Pancreas (tissue), 10 donors: ENCODE measurements around the gene CDH24. TPM values are rescaled to one million over a fixed set of nuclear protein-coding genes. Genes with fewer than 3 reads are reported as not detected.
A peak's percentile ranks its signal among the peaks of the same experiment; 100 is the strongest.

ENCODE experiments used
- ATAC-seq, 4 donors: fragments of 200-7000 bp; cut with Tn5 transposase; one replicate each; pipeline versions ENCODE4 v1.8.0 to v1.9.1; 2020; ENCODE audit warnings: mild to moderate bottlenecking in 4 of 4, moderate library complexity in 4 of 4
- DNase-seq, 6 donors: peaks; one replicate each; pipeline ENCODE4 v3.0.0-alpha.2; 2020
- FAIRE-seq: peaks from 2 replicates; lab custom pipeline; 2012; peaks lifted over from hg19 to GRCh38; lab: Jason Lieb, UNC
- H3K27ac ChIP-seq, 4 donors: fragments of 200-600 bp; sonication (generic); 1 replicate in 3 of 4; 2 replicates in 1 of 4; pipeline versions ENCODE4 v1.5.0 to v1.8.0; 2020
- H3K27me3 ChIP-seq, 4 donors: fragments of 200-600 bp; one replicate each; pipeline ENCODE4 v1.8.0; 2021
- H3K36me3 ChIP-seq, 3 donors: fragments of 200-600 bp; sonication (generic) in 1 of 3; one replicate each; pipeline versions ENCODE4 v1.5.0 to v1.8.0; 2020 to 2021
- H3K4me1 ChIP-seq, 3 donors: fragments of 200-600 bp; one replicate each; pipeline ENCODE4 v1.8.0; 2021
- H3K4me3 ChIP-seq, 4 donors: fragments of 200-600 bp; sonication (generic) in 2 of 4; one replicate each; pipeline versions ENCODE4 v1.5.0 to v1.8.0; 2020 to 2021
- H3K9me3 ChIP-seq, 4 donors: fragments of 200-600 bp; one replicate each; pipeline ENCODE4 v1.8.0; 2021
- WGBS, 2 donors: extraction: QIAGEN DNeasy Blood & Tissue Kit; methylation state at CpG; one replicate each; pipeline ENCODE4 v1.1.7; 2013; 5-methylcytosine and 5-hydroxymethylcytosine counted together
- intact Hi-C, 3 donors: fragments of 100-400 bp; cut with DNase I; formaldehyde crosslinking; loops; one replicate each; pipeline versions ENCODE4 v1.11.1 to v1.14.2; 2022
- polyA plus RNA-seq, 2 donors: library from polyadenylated mRNA; stranded (reverse); fragments of 200-250 nt; gene quantifications; one replicate each; pipeline ENCODE4 v1.2.3, GENCODE V29; 2013
- total RNA-seq, 6 donors: library from RNA; stranded (reverse); fragmentation: NEBNext Ultra II Directional in 4 of 6; extraction: Animal tissue kit (Norgen Biotek cat#: 25700) in 4 of 6; gene quantifications; one replicate each; pipeline versions ENCODE4 v1.2.1 to v1.2.4, GENCODE V29; 2021 to 2023
- TF ChIP-seq, protein P1 (sequence below), 4 donors: fragments of 200-600 bp; sonication (generic) in 3 of 4; IDR thresholded peaks; one replicate each; pipeline versions ENCODE4 v1.5.0 to v1.8.0; 2021; ENCODE audit warnings: antibody characterized with exemption in 4 of 4
- donor health status: healthy with polysubstance abuse.
- donor health status: DM: no; HTN: no; CAD: no; lungs with moderate emphysema.
- donor health status: DM: no; HTN: no; CAD: no.
- donor health status: control.
- donor health status: control.
- donor health status: Bipolar disorder and iron deficiency.
- donor health status: DM: yes; HTN: yes; CAD: no.
- donor health status: DM: no; HTN: no; CAD: no.
- donor health status: DM: no; HTN: no; CAD: no.
- donor health status: DM: yes; HTN: yes; CAD: no.

The CDH24 gene
- total and polyA plus RNA-seq, 8 donors: 0.91 to 11.8 (median 1.6) TPM

DNA sequence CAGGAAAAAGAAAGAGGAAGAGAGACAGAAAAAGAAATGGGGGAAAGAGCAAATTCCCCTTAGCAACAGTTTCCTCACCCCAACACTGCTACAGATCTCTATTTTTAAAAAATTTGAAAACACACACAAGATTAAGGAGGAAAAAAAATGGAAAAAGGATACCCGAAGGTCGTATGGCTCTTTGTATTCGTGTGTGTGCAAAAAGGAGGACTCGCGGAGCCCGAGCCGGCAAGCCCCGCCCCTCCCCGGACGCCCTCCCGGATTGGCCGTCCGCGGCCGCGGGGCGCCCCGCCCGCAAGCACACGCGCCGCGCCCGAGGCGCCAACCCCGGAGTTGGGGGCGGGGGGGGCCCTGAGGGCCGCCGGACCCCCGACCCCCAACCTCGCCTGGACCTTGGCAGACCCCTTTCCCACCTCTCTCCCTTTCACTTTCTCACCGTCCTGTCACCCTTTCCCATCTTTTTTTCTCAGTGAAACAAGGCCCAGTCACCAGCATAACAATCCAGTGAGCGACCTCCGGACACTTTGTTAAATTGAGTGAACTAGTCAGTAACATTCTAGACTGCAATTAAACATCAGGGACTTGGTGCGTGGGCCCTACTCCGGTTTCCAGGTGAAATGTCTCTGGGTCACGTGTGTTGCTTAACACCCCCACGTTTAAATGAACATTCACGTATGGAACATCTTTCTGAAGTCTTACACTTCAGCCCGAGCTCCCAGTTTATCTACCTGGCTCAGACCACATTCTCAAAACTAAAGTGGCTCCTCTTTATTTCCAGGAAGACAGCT, 47.2 kb downstream of the CDH24 start, which contains the start of gene C14orf93:
Gene C14orf93 (minus strand): TSS at position 205 of the 788 bp plus-strand sequence. CDS start 11,120 bp downstream, outside the sequence.
- TF ChIP-seq, protein P1, sequence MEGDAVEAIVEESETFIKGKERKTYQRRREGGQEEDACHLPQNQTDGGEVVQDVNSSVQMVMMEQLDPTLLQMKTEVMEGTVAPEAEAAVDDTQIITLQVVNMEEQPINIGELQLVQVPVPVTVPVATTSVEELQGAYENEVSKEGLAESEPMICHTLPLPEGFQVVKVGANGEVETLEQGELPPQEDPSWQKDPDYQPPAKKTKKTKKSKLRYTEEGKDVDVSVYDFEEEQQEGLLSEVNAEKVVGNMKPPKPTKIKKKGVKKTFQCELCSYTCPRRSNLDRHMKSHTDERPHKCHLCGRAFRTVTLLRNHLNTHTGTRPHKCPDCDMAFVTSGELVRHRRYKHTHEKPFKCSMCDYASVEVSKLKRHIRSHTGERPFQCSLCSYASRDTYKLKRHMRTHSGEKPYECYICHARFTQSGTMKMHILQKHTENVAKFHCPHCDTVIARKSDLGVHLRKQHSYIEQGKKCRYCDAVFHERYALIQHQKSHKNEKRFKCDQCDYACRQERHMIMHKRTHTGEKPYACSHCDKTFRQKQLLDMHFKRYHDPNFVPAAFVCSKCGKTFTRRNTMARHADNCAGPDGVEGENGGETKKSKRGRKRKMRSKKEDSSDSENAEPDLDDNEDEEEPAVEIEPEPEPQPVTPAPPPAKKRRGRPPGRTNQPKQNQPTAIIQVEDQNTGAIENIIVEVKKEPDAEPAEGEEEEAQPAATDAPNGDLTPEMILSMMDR (IDR thresholded peaks at IDR 0.05): no peak
- FAIRE-seq: no peak
- peak within 1 kb of the TSS; percentile 64 to 84 (median 78) for H3K27ac ChIP-seq

DNA sequence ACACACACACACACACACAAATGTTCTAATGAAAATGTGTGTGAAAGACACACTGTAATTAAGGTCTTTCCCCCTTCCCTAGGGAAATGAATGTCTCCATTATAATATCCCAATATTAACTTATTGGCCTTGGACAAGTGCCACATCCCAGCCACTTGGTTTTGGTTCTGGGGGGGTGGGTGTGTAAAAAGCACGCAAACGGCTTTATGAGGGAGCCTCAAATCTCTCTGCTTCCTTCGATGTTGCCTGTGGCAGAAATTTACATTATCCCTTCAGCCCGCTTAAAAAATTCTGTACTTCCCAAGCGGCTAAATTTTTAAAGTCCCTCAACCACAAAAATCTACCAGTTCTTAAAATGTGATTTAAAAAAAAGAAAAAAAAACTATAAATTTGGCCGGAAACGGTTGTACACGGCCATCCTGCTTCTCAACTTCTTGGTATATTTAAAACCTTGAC, 47.8 kb downstream of the CDH24 start:
- TF ChIP-seq, protein P1 (IDR thresholded peaks at IDR 0.05): no peak
- H3K36me3 ChIP-seq: no peaks in the 10 kb centered on the region
- no peak for ATAC-seq

More for the DNA sequence above, 47.2 kb downstream of the CDH24 start, which contains the start of gene C14orf93:
- Histone ChIP-seq H3K4me1 (peaks cover 4 to 17% (median 10%) of the 10 kb centered on the region in 3 donors), H3K4me3 (peak within 1 kb of the TSS; percentile 21 to 45 (median 37)), H3K9me3 (no peaks in the 10 kb centered on the region), H3K27me3 (no peaks in the 10 kb centered on the region), H3K36me3 (no peaks in the 10 kb centered on the region)
- intact Hi-C loops: no loop called here
- DNase-seq: peak; percentile 73 to 92 (median 86)
- WGBS, 2 donors: 0 to 3% methylated on average over 28 to 40 of the region's 40 CpGs
- peak; percentile 45 to 66 (median 61) for ATAC-seq

DNA sequence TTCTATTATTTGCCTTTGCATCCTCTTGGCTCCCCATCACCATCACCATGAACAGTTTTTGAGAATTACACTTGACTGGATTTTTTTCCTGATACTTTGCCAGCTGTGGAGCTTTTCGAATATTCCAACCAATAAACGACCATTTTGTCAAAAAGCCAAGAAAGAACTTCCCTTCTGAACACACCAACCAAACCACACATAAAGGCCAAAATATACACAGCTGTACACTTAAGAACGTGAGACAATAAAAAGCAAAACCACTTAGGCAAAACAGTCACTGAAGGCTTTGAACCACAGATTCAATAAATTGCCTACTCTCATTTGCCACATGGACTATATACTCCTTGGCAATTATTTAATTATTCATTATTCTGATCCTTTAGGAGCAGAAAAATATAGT, 48.5 kb downstream of the CDH24 start:
- DNase-seq (no peak), FAIRE-seq (no peak), ATAC-seq (no peak)
- Histone ChIP-seq H3K27me3 (no peaks in the 10 kb centered on the region), H3K4me3 (no peak overlapping the region), H3K9me3 (no peaks in the 10 kb centered on the region), H3K27ac (no peak overlapping the region), H3K36me3 (no peaks in the 10 kb centered on the region), H3K4me1 (peaks cover 4 to 17% (median 10%) of the 10 kb centered on the region in 3 donors)
- WGBS, 2 donors: 40% methylated on average over 3 of the region's 3 CpGs
- TF ChIP-seq, protein P1 (IDR thresholded peaks at IDR 0.05): no peak
- intact Hi-C loops: no loop called here

More for the DNA sequence above, 47.8 kb downstream of the CDH24 start:
- intact Hi-C loops: no loop called here
- H3K9me3 ChIP-seq: no peaks in the 10 kb centered on the region
- H3K4me3 ChIP-seq: peak overlapping the region; percentile 21 to 45 (median 37)
- H3K4me1 ChIP-seq: peaks cover 4 to 17% (median 10%) of the 10 kb centered on the region in 3 donors
- no peaks in the 10 kb centered on the region for H3K27me3 ChIP-seq
- FAIRE-seq: no peak
- no peak for DNase-seq
- peak overlapping the region; percentile 64 to 84 (median 78) for H3K27ac ChIP-seq
- WGBS, 2 donors: 21 to 24% methylated on average over 8 of the region's 8 CpGs

DNA sequence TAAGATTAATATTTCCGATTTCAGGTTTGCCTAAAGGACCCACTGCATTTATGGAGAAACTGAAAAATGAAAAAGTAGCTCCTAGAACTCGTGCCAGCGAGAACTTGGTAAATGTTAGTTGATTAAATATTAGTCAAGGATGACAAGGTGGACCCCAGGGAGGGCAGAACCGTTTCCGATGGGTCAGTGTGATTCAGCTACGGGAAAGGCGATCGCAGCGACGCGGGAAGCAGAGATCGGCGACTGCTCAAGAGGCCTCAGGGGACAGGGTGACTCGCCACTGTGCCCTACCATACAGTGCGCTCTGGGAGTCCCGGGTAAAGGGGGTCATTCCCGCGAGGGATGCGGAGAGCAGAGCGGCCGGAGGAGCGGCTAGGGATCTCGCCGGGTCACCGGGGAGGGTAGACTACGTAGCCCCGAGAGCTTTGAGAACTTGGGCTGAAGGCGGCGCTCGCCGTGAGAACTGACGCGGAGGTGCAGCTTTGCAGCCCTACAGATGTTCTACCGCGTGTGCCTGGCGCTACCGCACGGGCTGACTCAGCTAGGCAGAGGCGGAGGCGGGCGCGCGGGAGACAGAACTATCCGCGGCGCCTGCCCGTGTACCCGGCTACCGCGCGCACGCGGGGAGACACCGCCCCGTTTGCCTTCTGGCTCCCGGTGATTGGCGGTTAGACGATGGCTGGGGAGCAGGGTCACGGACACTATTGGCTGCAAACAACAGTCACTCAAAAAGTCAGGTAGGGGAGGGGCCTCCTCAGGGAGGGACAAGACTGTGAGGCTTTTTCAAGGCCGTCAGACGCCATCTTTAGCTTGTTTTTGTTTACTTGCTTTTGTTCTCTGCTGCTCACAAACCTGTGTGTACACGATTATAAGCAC, 50.5 kb downstream of the CDH24 start:
- Histone ChIP-seq H3K9me3 (no peaks in the 10 kb centered on the region), H3K27me3 (no peaks in the 10 kb centered on the region), H3K4me3 (peak overlapping the region; percentile 52 to 73 (median 66)), H3K36me3 (no peaks in the 10 kb centered on the region), H3K27ac (peak overlapping the region; percentile 88 to 97 (median 94)), H3K4me1 (peaks cover 4 to 17% (median 10%) of the 10 kb centered on the region in 3 donors)
- DNase-seq: peak; percentile 93 to 97 (median 96)
- WGBS, 2 donors: 0% methylated on average over 59 to 62 of the region's 62 CpGs
- FAIRE-seq: peak; percentile 63
- TF ChIP-seq, protein P1 (IDR thresholded peaks at IDR 0.05): no peak
- intact Hi-C loops: no loop called here
- peak; percentile 95 to 98 (median 96) for ATAC-seq
